ENCODE results near the gene IFNLR1.

IFNLR1 gene

GRCh38 chr1:24130385-24130784 lies 56.7 kb downstream of the IFNLR1 start:
- DNase-seq (ENCODE audit: low read depth, low spot score), result no peak
- H3K4me3 ChIP-seq (ENCODE audit: low read length), result no peak overlapping the region

GRCh38 chr1:24127801-24128363 lies 59.2 kb downstream of the IFNLR1 start:
- H3K4me3 ChIP-seq (ENCODE audit: low read length), result no peak overlapping the region
- no peak for DNase-seq (ENCODE audit: low read depth, low spot score)

- no peak for DNase-seq (ENCODE audit: low read depth, low spot score)
- H3K4me3 ChIP-seq (ENCODE audit: low read length), result no peak overlapping the region
Observed at GRCh38 chr1:24127134-24127800, 59.8 kb downstream of the IFNLR1 start.

- DNase-seq (ENCODE audit: low read depth, low spot score), result no peak
- no peak overlapping the region for H3K4me3 ChIP-seq (ENCODE audit: low read length)
Observed at GRCh38 chr1:24126672-24127023, 60.4 kb downstream of the IFNLR1 start.

GRCh38 chr1:24126018-24126671 lies 60.9 kb downstream of the IFNLR1 start:
- H3K4me3 ChIP-seq (ENCODE audit: low read length), result no peak overlapping the region
- no peak for DNase-seq (ENCODE audit: low read depth, low spot score)

- no peak overlapping the region for H3K4me3 ChIP-seq (ENCODE audit: low read length)
- no peak for DNase-seq (ENCODE audit: low read depth, low spot score)
Observed at GRCh38 chr1:24125456-24125855, 61.6 kb downstream of the IFNLR1 start.

GRCh38 chr1:24124980-24125379 lies 62.1 kb downstream of the IFNLR1 start:
- H3K4me3 ChIP-seq (ENCODE audit: low read length), result no peak overlapping the region
- DNase-seq (ENCODE audit: low read depth, low spot score), result no peak

- no peak for DNase-seq (ENCODE audit: low read depth, low spot score)
- no peak overlapping the region for H3K4me3 ChIP-seq (ENCODE audit: low read length)
Observed at GRCh38 chr1:24123611-24124010, 63.5 kb downstream of the IFNLR1 start.

GRCh38 chr1:24122776-24123175 lies 64.3 kb downstream of the IFNLR1 start:
- DNase-seq (ENCODE audit: low read depth, low spot score), result no peak
- H3K4me3 ChIP-seq (ENCODE audit: low read length), result no peak overlapping the region

GRCh38 chr1:24121406-24121805 lies 65.7 kb downstream of the IFNLR1 start:
- no peak overlapping the region for H3K4me3 ChIP-seq (ENCODE audit: low read length)
- DNase-seq (ENCODE audit: low read depth, low spot score), result no peak

- no peak overlapping the region for H3K4me3 ChIP-seq (ENCODE audit: low read length)
- no peak for DNase-seq (ENCODE audit: low read depth, low spot score)
Observed at GRCh38 chr1:24120965-24121364, 66.1 kb downstream of the IFNLR1 start.

GRCh38 chr1:24119859-24120756 lies 67.0 kb downstream of the IFNLR1 start:
- no peak for DNase-seq (ENCODE audit: low read depth, low spot score)
- no peak overlapping the region for H3K4me3 ChIP-seq (ENCODE audit: low read length)

- DNase-seq (ENCODE audit: low read depth, low spot score), result no peak
- H3K4me3 ChIP-seq (ENCODE audit: low read length), result no peak overlapping the region
Observed at GRCh38 chr1:24119489-24119858, 67.6 kb downstream of the IFNLR1 start.

GRCh38 chr1:24118410-24119242 lies 68.5 kb downstream of the IFNLR1 start:
- no peak overlapping the region for H3K4me3 ChIP-seq (ENCODE audit: low read length)
- DNase-seq (ENCODE audit: low read depth, low spot score), result no peak

- no peak overlapping the region for H3K4me3 ChIP-seq (ENCODE audit: low read length)
- no peak for DNase-seq (ENCODE audit: low read depth, low spot score)
Observed at GRCh38 chr1:24117722-24118409, 69.2 kb downstream of the IFNLR1 start.

GRCh38 chr1:24117132-24117531 lies 70.0 kb downstream of the IFNLR1 start:
- DNase-seq (ENCODE audit: low read depth, low spot score), result no peak
- H3K4me3 ChIP-seq (ENCODE audit: low read length), result no peak overlapping the region

- no peak overlapping the region for H3K4me3 ChIP-seq (ENCODE audit: low read length)
- DNase-seq (ENCODE audit: low read depth, low spot score), result no peak
Observed at GRCh38 chr1:24114753-24115152, 72.3 kb downstream of the IFNLR1 start.

- H3K4me3 ChIP-seq (ENCODE audit: low read length), result no peak overlapping the region
- DNase-seq (ENCODE audit: low read depth, low spot score), result no peak
Observed at GRCh38 chr1:24113641-24114033, 73.5 kb downstream of the IFNLR1 start.

All from Jurkat, Clone E6-1 (cell line).